Testis (tissue), 3 donors: ENCODE measurements around the gene PRDM11. TPM values are rescaled to one million over a fixed set of nuclear protein-coding genes. Genes with fewer than 3 reads are reported as not detected.

Experiments
- DNase-seq: peaks from one replicate; pipeline ENCODE4 v3.0.0-alpha.2; 2019
- H3K27ac ChIP-seq, 2 donors: fragments of 200-600 bp; sonication (generic); one replicate each; pipeline ENCODE4 v1.5.1; 2019
- H3K27me3 ChIP-seq: fragments of 200-600 bp; sonication (generic); one replicate; pipeline ENCODE4 v1.5.1; 2019
- H3K36me3 ChIP-seq: fragments of 200-600 bp; sonication (generic); one replicate; pipeline ENCODE4 v1.5.1; 2017; ENCODE audit warnings: low read depth; ENCODE audit errors: missing control alignments
- H3K4me1 ChIP-seq: fragments of 200-600 bp; sonication (generic); one replicate; pipeline ENCODE4 v1.5.1; 2019
- H3K4me3 ChIP-seq, 2 donors: fragments of 200-600 bp; sonication (generic); one replicate each; pipeline ENCODE4 v1.5.1; 2017 to 2019
- H3K9me3 ChIP-seq: fragments of 200-600 bp; sonication (generic); one replicate; pipeline ENCODE4 v1.5.1; 2017
- POLR2A ChIP-seq: fragments of 450-650 bp; IDR thresholded peaks from one replicate; pipeline ENCODE4 v1.6.1; 2017; ENCODE audit warnings: antibody characterized with exemption, mild to moderate bottlenecking, moderate library complexity
- WGBS, 2 donors: methylation state at CpG; one replicate each; pipeline ENCODE4 v1.1.5; 2018; 5-methylcytosine and 5-hydroxymethylcytosine counted together
- intact Hi-C: fragments of 100-400 bp; cut with DNase I; formaldehyde crosslinking; loops from one replicate; pipeline ENCODE4 v1.15.1; 2023; ENCODE audit warnings: low total_unique reads
- polyA plus RNA-seq: library from polyadenylated mRNA; stranded (reverse); fragments of 350-450 nt; fragmentation: Illumina TruSeq; extraction: RNeasy Lipid Tissue Mini Kit (QIAGEN cat#74804); gene quantifications from one replicate; pipeline ENCODE4 v1.2.3, GENCODE V29; 2014; ENCODE audit warnings: low read depth, low replicate concordance; ENCODE audit not compliant: insufficient read depth
- total RNA-seq, 2 donors: library from RNA; depleted of rRNA; stranded (reverse); fragments of >200 nt; gene quantifications; one replicate each; pipeline ENCODE4 v1.2.3, GENCODE V29; 2016
- TF ChIP-seq, protein P1 (sequence below), 3 experiments: fragments of 450-650 bp in 2 of 3; fragments of 200-600 bp in 1 of 3; sonication (generic) in 1 of 3; IDR thresholded peaks; one replicate each; pipeline ENCODE4 v1.5.1; 2016 to 2019; ENCODE audit warnings: antibody characterized with exemption in 3 of 3, mild to moderate bottlenecking in 2 of 3, moderate library complexity in 1 of 3

The PRDM11 gene
- total and polyA plus RNA-seq, 3 donors from 2014 or later, result 6.4 to 15.9 (median 13.6) TPM

DNA sequence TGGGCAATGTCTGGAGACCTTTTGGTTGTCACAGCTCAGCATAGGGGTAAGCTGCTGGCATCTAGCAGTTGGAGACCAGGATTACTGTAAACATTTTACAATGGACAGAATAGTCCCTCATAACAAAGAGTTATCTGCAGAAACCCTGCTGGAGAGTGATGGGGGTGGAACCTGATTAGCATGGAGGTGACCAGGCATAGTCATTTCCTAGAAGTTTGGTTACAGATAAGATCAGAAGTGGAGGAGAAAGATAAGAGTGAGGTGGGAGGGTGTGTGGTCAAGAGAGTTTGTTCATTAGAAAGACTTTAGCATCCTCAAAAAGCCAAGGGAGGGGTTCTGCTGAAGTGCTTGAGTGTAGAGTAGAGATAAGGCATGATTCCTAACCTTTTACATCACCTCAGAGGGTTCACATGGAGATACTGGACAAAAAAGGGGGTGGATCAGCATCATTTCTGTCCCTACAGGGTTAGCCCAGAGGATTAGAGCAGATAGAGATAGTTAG is 38.8 kb downstream of the PRDM11 start:
- no peak overlapping the region for H3K27ac ChIP-seq
- no peak for DNase-seq
- no peaks in the 10 kb centered on the region for H3K27me3 ChIP-seq
- no peaks in the 10 kb centered on the region for H3K9me3 ChIP-seq
- intact Hi-C loops, result loop anchor here (10.0 kb wide), 1 partner anchor 50 kb away; no protein-coding TSS in a partner anchor
- no peak for TF ChIP-seq POLR2A
- TF ChIP-seq, protein P1, sequence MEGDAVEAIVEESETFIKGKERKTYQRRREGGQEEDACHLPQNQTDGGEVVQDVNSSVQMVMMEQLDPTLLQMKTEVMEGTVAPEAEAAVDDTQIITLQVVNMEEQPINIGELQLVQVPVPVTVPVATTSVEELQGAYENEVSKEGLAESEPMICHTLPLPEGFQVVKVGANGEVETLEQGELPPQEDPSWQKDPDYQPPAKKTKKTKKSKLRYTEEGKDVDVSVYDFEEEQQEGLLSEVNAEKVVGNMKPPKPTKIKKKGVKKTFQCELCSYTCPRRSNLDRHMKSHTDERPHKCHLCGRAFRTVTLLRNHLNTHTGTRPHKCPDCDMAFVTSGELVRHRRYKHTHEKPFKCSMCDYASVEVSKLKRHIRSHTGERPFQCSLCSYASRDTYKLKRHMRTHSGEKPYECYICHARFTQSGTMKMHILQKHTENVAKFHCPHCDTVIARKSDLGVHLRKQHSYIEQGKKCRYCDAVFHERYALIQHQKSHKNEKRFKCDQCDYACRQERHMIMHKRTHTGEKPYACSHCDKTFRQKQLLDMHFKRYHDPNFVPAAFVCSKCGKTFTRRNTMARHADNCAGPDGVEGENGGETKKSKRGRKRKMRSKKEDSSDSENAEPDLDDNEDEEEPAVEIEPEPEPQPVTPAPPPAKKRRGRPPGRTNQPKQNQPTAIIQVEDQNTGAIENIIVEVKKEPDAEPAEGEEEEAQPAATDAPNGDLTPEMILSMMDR (IDR thresholded peaks at IDR 0.05), result no peak
- no peaks in the 10 kb centered on the region for H3K36me3 ChIP-seq
- H3K4me3 ChIP-seq, result no peak overlapping the region
- H3K4me1 ChIP-seq, result peaks cover 8% of the 10 kb centered on the region

DNA sequence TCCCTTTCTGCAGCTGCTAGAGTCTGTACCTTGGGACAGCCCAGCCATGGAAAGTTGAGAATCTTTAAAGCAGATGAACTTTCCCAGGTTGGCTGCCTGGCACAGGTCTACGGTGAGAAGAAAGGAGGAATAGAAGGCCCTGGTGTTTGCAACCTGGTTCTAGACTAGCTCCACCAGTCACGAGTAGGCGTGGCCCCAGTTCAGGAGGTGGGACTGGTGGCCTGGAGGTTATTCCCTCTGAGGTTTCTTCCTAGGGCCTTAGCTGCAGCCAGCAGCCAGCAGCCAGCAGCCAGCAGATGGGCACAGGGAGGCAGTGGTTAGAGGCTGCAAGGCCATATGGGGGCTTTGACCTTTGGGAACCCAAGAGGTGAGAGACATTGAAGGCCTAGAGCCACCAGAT is 40.9 kb downstream of the PRDM11 start:
- no peak overlapping the region for H3K27ac ChIP-seq
- TF ChIP-seq POLR2A, result no peak
- TF ChIP-seq, protein P1 (IDR thresholded peaks at IDR 0.05), result no peak
- no peaks in the 10 kb centered on the region for H3K9me3 ChIP-seq
- 93 to 96% methylated on average over 3 of the region's 3 CpGs for WGBS, 2 donors
- no peaks in the 10 kb centered on the region for H3K36me3 ChIP-seq
- no peak overlapping the region for H3K4me3 ChIP-seq
- DNase-seq, result no peak
- intact Hi-C loops, result loop anchor here (10.0 kb wide), 1 partner anchor 47 kb away; no protein-coding TSS in a partner anchor
- no peaks in the 10 kb centered on the region for H3K4me1 ChIP-seq
- no peaks in the 10 kb centered on the region for H3K27me3 ChIP-seq

DNA sequence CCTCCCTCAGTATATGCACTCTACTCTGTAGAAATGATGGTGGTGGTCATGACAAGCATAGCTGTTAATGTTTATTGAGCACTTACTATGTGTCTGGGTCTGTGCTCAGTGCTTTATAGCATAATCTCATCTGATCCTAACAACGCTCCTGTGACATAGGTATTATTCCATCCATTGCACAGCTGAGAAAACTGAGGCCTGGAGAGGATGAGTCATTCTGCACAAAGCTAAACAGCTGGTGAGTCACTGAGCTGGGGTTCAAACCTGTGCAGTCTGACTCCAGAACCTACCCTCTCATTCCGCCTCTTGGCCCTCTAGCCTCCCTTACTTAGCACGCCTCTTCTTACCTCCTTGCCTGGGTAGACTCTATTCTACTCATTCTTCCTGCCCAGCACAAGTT is 41.7 kb downstream of the PRDM11 start:
- intact Hi-C loops, result loop anchor here (10.0 kb wide), 1 partner anchor 47 kb away; no protein-coding TSS in a partner anchor
- no peaks in the 10 kb centered on the region for H3K36me3 ChIP-seq
- no peak overlapping the region for H3K4me3 ChIP-seq
- H3K27me3 ChIP-seq, result no peaks in the 10 kb centered on the region
- WGBS, 2 donors, result 97 to 100% methylated on average over 3 of the region's 3 CpGs
- H3K9me3 ChIP-seq, result no peaks in the 10 kb centered on the region
- no peak overlapping the region for H3K27ac ChIP-seq
- no peaks in the 10 kb centered on the region for H3K4me1 ChIP-seq
- no peak for TF ChIP-seq POLR2A
- TF ChIP-seq, protein P1 (IDR thresholded peaks at IDR 0.05), result no peak
- no peak for DNase-seq

DNA sequence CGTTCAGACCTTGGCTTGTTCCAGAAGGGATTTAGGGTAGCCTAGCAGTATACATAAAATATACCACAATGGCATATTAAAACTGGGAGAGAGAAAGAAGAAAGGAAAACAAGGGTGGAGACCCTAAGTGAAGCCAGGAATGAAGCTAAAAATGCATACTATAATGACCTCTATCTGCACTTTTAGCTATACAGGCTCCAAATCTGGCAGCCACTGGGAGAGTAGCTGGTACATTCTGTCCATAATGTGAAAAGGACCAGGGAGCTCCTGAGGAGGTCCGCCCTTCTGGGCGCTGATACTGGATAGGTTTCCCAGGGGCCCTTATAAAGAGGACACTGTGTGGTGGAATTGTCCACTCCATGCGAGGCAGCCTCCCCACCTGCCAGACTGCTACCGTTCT is 42.8 kb downstream of the PRDM11 start:
- 64 to 68% methylated on average over 5 of the region's 5 CpGs for WGBS, 2 donors
- no peak for DNase-seq
- H3K4me1 ChIP-seq, result no peaks in the 10 kb centered on the region
- H3K27me3 ChIP-seq, result no peaks in the 10 kb centered on the region
- H3K36me3 ChIP-seq, result no peaks in the 10 kb centered on the region
- no peaks in the 10 kb centered on the region for H3K9me3 ChIP-seq
- H3K27ac ChIP-seq, result no peak overlapping the region
- no peak for TF ChIP-seq POLR2A
- TF ChIP-seq, protein P1 (IDR thresholded peaks at IDR 0.05), result no peak
- intact Hi-C loops, result loop anchor here (10.0 kb wide), 1 partner anchor 46 kb away; no protein-coding TSS in a partner anchor
- H3K4me3 ChIP-seq, result no peak overlapping the region

DNA sequence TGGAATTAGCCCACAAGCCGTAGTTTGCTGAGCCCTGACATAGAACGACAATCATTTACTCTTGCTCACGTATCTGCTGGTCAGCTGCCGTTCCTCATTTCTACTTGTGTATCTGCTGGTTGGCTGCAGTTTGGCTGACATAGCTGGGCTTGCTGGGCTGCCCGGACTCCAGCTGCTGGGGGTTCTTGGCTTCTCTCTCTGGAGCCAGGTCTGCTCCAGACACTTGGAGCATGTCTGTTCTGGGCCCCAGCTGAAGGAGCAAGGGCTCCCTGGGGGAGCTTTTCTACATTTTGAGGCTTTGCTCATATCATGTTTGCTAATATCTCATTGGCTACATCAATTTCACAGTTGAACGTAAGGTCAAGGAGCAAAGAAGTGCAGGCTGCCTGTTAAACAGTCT is 47.3 kb downstream of the PRDM11 start:
- H3K27ac ChIP-seq, result no peak overlapping the region
- WGBS, 2 donors, result 72 to 83% methylated on average over 6 of the region's 6 CpGs
- intact Hi-C loops, result no loop called here
- no peaks in the 10 kb centered on the region for H3K27me3 ChIP-seq
- H3K4me1 ChIP-seq, result no peaks in the 10 kb centered on the region
- H3K4me3 ChIP-seq, result no peak overlapping the region
- H3K9me3 ChIP-seq, result no peaks in the 10 kb centered on the region
- TF ChIP-seq POLR2A, result no peak
- TF ChIP-seq, protein P1 (IDR thresholded peaks at IDR 0.05), result no peak
- DNase-seq, result peak; percentile 64
- no peaks in the 10 kb centered on the region for H3K36me3 ChIP-seq
